Diencephalon (tissue), 1 donor: Measurements from ENCODE around the gene FBXO36. TPM values are rescaled to one million over a fixed set of nuclear protein-coding genes. Genes with fewer than 3 reads are reported as not detected.

Source experiments
- small RNA-seq: library from RNA; depleted of rRNA; stranded (forward); fragments of <200 nt; gene quantifications from one replicate; pipeline ENCODE3, GENCODE V24; 2014
- total RNA-seq: library from RNA; depleted of rRNA; stranded (reverse); fragments of >200 nt; gene quantifications from one replicate; pipeline ENCODE4 v1.2.3, GENCODE V29; 2014

Gene FBXO36
- 12.7 TPM for total RNA-seq

GRCh38 chr2:229922449-229923386 is at the start of gene FBXO36:
FBXO36 (plus strand) TSS chr2:229922503; CDS start chr2:229922514, 11 bp downstream.

GRCh38 chr2:229921892-229922448 is 333 bp upstream of the FBXO36 start, which contains the start of gene TRIP12:
TRIP12 (minus strand) TSS chr2:229922009; CDS start chr2:229880079, 41,930 bp downstream.

Small RNA genes lying within 50 kb of the gene (small RNA-seq; reads per million reads assigned to genes)
- gene RNU6-1027P (not detected), gene RNU6-613P (not detected), gene RNU6-964P (not detected), gene RNY4P19 (0.10 reads per million)

Other genes starting within 250 kb of the FBXO36 start
- gene DNER, start 207.9 kb upstream of the FBXO36 start, total RNA-seq = 289 TPM
- 181 TPM for gene TRIP12, start 494 bp upstream of the FBXO36 start, total RNA-seq
- gene SLC16A14, start 146.4 kb downstream of the FBXO36 start, total RNA-seq = 66.9 TPM